Right lobe of liver (tissue), 4 donors: ENCODE data around the gene GSG1L.

Experiments
- CTCF ChIP-seq, 4 donors: fragments of 200-600 bp in 3 of 4; fragments of 450-650 bp in 1 of 4; IDR thresholded peaks; one replicate each; pipeline versions ENCODE4 v1.5.1 to v1.8.0; 2016 to 2022; ENCODE audit warnings: antibody characterized with exemption in 4 of 4, mild to moderate bottlenecking in 2 of 4
- POLR2A ChIP-seq: fragments of 450-650 bp; IDR thresholded peaks from one replicate; pipeline ENCODE4 v1.6.1; 2017; ENCODE audit warnings: antibody characterized with exemption, mild to moderate bottlenecking
- donor health status: DM: no; HTN: no; CAD: no.
- donor health status: DM: no; HTN: no; CAD: no.
- donor health status: DM: no; HTN: yes; CAD: no.

- TF ChIP-seq CTCF (IDR thresholded peaks at IDR 0.05) (no peak), POLR2A (no peak)
Measured at GRCh38 chr16:27743963-27744362, 319.6 kb downstream of the GSG1L start.
